HepG2 (cell line): ENCODE results near the gene PROX2. TPM values are rescaled to one million over a fixed set of nuclear protein-coding genes. Genes with fewer than 3 reads are reported as not detected.
A peak's percentile ranks its signal among the peaks of the same experiment; 100 is the strongest.

Experiments
- MXD4 ChIP-seq: IDR thresholded peaks from 2 replicates; pipeline ENCODE4 v1.6.1; 2016; ENCODE audit warnings: mild to moderate bottlenecking, missing biosample characterization, missing genetic modification reagents
- NONO ChIP-seq, 2 experiments: fragments of 450-650 bp in 1 of 2; sonication (generic) in 1 of 2; formaldehyde crosslinking in 1 of 2; IDR thresholded peaks in 1 of 2; conservative IDR thresholded peaks in 1 of 2; 2 replicates each; pipeline versions ENCODE4 v1.6.1 to v1.8.0; 2017 to 2022; ENCODE audit warnings: mild to moderate bottlenecking in 1 of 2, missing genetic modification reagents in 1 of 2, moderate library complexity in 1 of 2
- NR2F2 ChIP-seq: IDR thresholded peaks from 2 replicates; pipeline ENCODE4 v1.6.1; 2012; ENCODE audit warnings: low read depth, inconsistent platforms, borderline replicate concordance
- SMAD3 ChIP-seq: sonication (generic); formaldehyde crosslinking; IDR thresholded peaks from 2 replicates; pipeline ENCODE4 v1.4.0; 2020; ENCODE audit warnings: missing genetic modification reagents
- SMC3 ChIP-seq: IDR thresholded peaks from 2 replicates; pipeline ENCODE4 v1.6.1; 2011; ENCODE audit warnings: low read length, improper control_type of control experiment
- SP4 ChIP-seq: sonication (generic); formaldehyde crosslinking; IDR thresholded peaks from 2 replicates; pipeline ENCODE4 v1.8.1; 2023; ENCODE audit warnings: mild to moderate bottlenecking, missing genetic modification reagents
- ZNF225 ChIP-seq: sonication (generic); formaldehyde crosslinking; IDR thresholded peaks from 2 replicates; pipeline ENCODE4 v1.4.0; 2020; ENCODE audit warnings: mild to moderate bottlenecking, missing genetic modification reagents
- ZNF263 ChIP-seq: sonication (generic); formaldehyde crosslinking; IDR thresholded peaks from 2 replicates; pipeline ENCODE4 v1.4.0; 2020; ENCODE audit warnings: missing genetic modification reagents
- ZNF713 ChIP-seq: sonication (generic); formaldehyde crosslinking; IDR thresholded peaks from 2 replicates; pipeline ENCODE4 v1.4.0; 2020; ENCODE audit warnings: mild to moderate bottlenecking, missing genetic modification reagents
- ZNF747 ChIP-seq: sonication (generic); formaldehyde crosslinking; IDR thresholded peaks from 2 replicates; pipeline ENCODE4 v1.8.1; 2023; ENCODE audit warnings: missing genetic modification reagents, mild to moderate bottlenecking, borderline replicate concordance
- ZNF788 ChIP-seq: sonication (generic); formaldehyde crosslinking; IDR thresholded peaks from 2 replicates; pipeline ENCODE4 v1.5.0; 2020; ENCODE audit warnings: mild to moderate bottlenecking, missing genetic modification reagents, borderline replicate concordance
- polyA plus RNA-seq, 8 experiments: library from polyadenylated mRNA; depleted of rRNA in 3 of 8; stranded (reverse) in 7 of 8; unstranded in 1 of 8; fragments of >200 nt; fragmentation: Illumina TruSeq in 4 of 8; extraction: Trizol in 4 of 8; gene quantifications; 2 replicates each; pipeline versions ENCODE4 v1.2.1 to v1.2.3, GENCODE V29; 2011 to 2016; ENCODE audit warnings: low read depth in 4 of 8, missing spikeins in 1 of 8, mixed read lengths in 1 of 8; ENCODE audit not compliant: insufficient read depth in 1 of 8
- total RNA-seq, 5 experiments: library from RNA; depleted of rRNA; stranded (reverse); fragments of >200 nt; fragmentation: Illumina TruSeq; extraction: Trizol; gene quantifications; 2 replicates each; pipeline ENCODE4 v1.2.3, GENCODE V29; 2016; ENCODE audit warnings: low read depth in 1 of 5
- TF ChIP-seq, protein P1 (sequence below): sonication (generic); formaldehyde crosslinking; IDR thresholded peaks from 2 replicates; pipeline ENCODE4 v1.5.1; 2020; ENCODE audit warnings: mild to moderate bottlenecking, missing genetic modification reagents, moderate library complexity
- TF ChIP-seq, protein P2 (sequence below): sonication (generic); formaldehyde crosslinking; conservative IDR thresholded peaks from 2 replicates; pipeline ENCODE4 v1.4.0; 2020; ENCODE audit warnings: missing genetic modification reagents
- TF ChIP-seq, protein P3 (sequence below): IDR thresholded peaks from 2 replicates; pipeline ENCODE4 v1.4.0; 2020; ENCODE audit warnings: mild to moderate bottlenecking, missing genetic modification reagents
- TF ChIP-seq, protein P4 (sequence below): sonication (generic); formaldehyde crosslinking; IDR thresholded peaks from 2 replicates; pipeline ENCODE4 v1.4.0; 2020; ENCODE audit warnings: missing genetic modification reagents, borderline replicate concordance
- TF ChIP-seq, protein P5 (sequence below): sonication (generic); formaldehyde crosslinking; IDR thresholded peaks from 2 replicates; pipeline ENCODE4 v1.4.0; 2020; ENCODE audit warnings: missing genetic modification reagents
- TF ChIP-seq, protein P6 (sequence below): IDR thresholded peaks from 2 replicates; pipeline ENCODE4 v1.6.1; 2016; ENCODE audit warnings: low read depth, borderline replicate concordance

The PROX2 gene
- total and polyA plus RNA-seq, 2 of the 13 experiments (the other 11 are each of a cell fraction or from before 2014, with no cell fraction given), result not detected

DNA sequence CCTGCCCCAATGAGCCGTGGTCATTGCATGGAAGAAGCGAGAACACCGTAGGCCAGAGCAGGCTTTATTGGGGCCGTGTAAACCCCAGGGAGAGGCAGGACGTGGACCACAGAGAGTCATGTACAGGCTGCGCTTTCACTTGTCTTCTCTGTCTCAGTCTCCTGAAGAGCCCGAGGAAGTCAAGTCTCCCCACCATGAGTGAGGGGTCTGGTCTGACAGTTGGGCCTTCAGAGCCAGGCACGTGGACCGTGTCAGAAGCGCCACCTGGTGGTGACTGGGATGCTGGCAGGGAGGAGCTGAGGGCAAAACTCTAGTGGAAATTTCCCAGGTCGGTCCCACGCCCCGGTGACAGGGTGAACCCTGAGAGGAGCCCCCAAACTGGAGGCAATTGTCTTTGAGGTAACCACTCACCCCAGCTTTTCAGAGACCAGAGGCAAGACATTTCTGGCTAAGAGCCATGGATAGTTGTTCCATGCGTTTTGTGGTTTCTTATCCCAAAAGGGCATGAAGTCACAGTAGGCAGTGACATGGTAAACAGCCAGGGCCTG lies 29.7 kb upstream of the PROX2 start (continued):
- TF ChIP-seq SMC3 (peak; percentile 81), MXD4 (CRISPR knock-in tag) (peak; percentile 89), ZNF788 (CRISPR knock-in tag) (peak; percentile 39; the same call in 1 of the 2 replicates), ZNF747 (peak; percentile 44; the same call in 1 of the 2 replicates), NR2F2 (no peak), SP4 (CRISPR knock-in tag) (peak; percentile 32; the same call in 1 of the 2 replicates), SMAD3 (0 out of 2 replicates have a peak, but pooled peaks have one; percentile 46), NONO (IDR thresholded peaks at IDR 0.05) (no peak), NONO (CRISPR knock-in tag; conservative IDR thresholded peaks at IDR 0.05) (peak; percentile 73), ZNF225 (CRISPR knock-in tag) (no peak), ZNF713 (CRISPR knock-in tag) (no peak), ZNF263 (CRISPR knock-in tag) (no peak)
- TF ChIP-seq, protein P1, sequence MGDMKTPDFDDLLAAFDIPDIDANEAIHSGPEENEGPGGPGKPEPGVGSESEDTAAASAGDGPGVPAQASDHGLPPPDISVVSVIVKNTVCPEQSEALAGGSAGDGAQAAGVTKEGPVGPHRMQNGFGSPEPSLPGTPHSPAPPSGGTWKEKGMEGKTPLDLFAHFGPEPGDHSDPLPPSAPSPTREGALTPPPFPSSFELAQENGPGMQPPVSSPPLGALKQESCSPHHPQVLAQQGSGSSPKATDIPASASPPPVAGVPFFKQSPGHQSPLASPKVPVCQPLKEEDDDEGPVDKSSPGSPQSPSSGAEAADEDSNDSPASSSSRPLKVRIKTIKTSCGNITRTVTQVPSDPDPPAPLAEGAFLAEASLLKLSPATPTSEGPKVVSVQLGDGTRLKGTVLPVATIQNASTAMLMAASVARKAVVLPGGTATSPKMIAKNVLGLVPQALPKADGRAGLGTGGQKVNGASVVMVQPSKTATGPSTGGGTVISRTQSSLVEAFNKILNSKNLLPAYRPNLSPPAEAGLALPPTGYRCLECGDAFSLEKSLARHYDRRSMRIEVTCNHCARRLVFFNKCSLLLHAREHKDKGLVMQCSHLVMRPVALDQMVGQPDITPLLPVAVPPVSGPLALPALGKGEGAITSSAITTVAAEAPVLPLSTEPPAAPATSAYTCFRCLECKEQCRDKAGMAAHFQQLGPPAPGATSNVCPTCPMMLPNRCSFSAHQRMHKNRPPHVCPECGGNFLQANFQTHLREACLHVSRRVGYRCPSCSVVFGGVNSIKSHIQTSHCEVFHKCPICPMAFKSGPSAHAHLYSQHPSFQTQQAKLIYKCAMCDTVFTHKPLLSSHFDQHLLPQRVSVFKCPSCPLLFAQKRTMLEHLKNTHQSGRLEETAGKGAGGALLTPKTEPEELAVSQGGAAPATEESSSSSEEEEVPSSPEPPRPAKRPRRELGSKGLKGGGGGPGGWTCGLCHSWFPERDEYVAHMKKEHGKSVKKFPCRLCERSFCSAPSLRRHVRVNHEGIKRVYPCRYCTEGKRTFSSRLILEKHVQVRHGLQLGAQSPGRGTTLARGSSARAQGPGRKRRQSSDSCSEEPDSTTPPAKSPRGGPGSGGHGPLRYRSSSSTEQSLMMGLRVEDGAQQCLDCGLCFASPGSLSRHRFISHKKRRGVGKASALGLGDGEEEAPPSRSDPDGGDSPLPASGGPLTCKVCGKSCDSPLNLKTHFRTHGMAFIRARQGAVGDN (CRISPR knock-in tag), result peak; percentile 76
- TF ChIP-seq, protein P2, sequence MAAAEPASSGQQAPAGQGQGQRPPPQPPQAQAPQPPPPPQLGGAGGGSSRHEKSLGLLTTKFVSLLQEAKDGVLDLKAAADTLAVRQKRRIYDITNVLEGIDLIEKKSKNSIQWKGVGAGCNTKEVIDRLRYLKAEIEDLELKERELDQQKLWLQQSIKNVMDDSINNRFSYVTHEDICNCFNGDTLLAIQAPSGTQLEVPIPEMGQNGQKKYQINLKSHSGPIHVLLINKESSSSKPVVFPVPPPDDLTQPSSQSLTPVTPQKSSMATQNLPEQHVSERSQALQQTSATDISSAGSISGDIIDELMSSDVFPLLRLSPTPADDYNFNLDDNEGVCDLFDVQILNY, result no peak
- TF ChIP-seq, protein P3, sequence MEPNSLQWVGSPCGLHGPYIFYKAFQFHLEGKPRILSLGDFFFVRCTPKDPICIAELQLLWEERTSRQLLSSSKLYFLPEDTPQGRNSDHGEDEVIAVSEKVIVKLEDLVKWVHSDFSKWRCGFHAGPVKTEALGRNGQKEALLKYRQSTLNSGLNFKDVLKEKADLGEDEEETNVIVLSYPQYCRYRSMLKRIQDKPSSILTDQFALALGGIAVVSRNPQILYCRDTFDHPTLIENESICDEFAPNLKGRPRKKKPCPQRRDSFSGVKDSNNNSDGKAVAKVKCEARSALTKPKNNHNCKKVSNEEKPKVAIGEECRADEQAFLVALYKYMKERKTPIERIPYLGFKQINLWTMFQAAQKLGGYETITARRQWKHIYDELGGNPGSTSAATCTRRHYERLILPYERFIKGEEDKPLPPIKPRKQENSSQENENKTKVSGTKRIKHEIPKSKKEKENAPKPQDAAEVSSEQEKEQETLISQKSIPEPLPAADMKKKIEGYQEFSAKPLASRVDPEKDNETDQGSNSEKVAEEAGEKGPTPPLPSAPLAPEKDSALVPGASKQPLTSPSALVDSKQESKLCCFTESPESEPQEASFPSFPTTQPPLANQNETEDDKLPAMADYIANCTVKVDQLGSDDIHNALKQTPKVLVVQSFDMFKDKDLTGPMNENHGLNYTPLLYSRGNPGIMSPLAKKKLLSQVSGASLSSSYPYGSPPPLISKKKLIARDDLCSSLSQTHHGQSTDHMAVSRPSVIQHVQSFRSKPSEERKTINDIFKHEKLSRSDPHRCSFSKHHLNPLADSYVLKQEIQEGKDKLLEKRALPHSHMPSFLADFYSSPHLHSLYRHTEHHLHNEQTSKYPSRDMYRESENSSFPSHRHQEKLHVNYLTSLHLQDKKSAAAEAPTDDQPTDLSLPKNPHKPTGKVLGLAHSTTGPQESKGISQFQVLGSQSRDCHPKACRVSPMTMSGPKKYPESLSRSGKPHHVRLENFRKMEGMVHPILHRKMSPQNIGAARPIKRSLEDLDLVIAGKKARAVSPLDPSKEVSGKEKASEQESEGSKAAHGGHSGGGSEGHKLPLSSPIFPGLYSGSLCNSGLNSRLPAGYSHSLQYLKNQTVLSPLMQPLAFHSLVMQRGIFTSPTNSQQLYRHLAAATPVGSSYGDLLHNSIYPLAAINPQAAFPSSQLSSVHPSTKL (CRISPR knock-in tag), result 0 out of 2 replicates have a peak, but pooled peaks have one; percentile 20
- TF ChIP-seq, protein P4, sequence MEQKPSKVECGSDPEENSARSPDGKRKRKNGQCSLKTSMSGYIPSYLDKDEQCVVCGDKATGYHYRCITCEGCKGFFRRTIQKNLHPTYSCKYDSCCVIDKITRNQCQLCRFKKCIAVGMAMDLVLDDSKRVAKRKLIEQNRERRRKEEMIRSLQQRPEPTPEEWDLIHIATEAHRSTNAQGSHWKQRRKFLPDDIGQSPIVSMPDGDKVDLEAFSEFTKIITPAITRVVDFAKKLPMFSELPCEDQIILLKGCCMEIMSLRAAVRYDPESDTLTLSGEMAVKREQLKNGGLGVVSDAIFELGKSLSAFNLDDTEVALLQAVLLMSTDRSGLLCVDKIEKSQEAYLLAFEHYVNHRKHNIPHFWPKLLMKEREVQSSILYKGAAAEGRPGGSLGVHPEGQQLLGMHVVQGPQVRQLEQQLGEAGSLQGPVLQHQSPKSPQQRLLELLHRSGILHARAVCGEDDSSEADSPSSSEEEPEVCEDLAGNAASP (CRISPR knock-in tag), result 0 out of 2 replicates have a peak, but pooled peaks have one; percentile 47
- TF ChIP-seq, protein P5, sequence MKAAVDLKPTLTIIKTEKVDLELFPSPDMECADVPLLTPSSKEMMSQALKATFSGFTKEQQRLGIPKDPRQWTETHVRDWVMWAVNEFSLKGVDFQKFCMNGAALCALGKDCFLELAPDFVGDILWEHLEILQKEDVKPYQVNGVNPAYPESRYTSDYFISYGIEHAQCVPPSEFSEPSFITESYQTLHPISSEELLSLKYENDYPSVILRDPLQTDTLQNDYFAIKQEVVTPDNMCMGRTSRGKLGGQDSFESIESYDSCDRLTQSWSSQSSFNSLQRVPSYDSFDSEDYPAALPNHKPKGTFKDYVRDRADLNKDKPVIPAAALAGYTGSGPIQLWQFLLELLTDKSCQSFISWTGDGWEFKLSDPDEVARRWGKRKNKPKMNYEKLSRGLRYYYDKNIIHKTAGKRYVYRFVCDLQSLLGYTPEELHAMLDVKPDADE (CRISPR knock-in tag), result no peak
- TF ChIP-seq, protein P6, sequence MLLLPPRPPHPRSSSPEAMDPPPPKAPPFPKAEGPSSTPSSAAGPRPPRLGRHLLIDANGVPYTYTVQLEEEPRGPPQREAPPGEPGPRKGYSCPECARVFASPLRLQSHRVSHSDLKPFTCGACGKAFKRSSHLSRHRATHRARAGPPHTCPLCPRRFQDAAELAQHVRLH (CRISPR knock-in tag), result 0 out of 2 replicates have a peak, but pooled peaks have one; percentile 55
